HepG2 (cell line): ENCODE data around the gene STIM2. TPM values are rescaled to one million over a fixed set of nuclear protein-coding genes. Genes with fewer than 3 reads are reported as not detected.

ENCODE experiments used
- CBX5 ChIP-seq: sonication (generic); formaldehyde crosslinking; IDR thresholded peaks from 2 replicates; pipeline ENCODE4 v1.4.0; 2020; ENCODE audit warnings: missing genetic modification reagents, borderline replicate concordance
- CC2D1A ChIP-seq: sonication (generic); formaldehyde crosslinking; IDR thresholded peaks from 2 replicates; pipeline ENCODE4 v1.8.1; 2023; ENCODE audit warnings: mild to moderate bottlenecking, missing genetic modification reagents
- TAF1 ChIP-seq: sonication (generic); formaldehyde crosslinking; IDR thresholded peaks from 2 replicates; pipeline ENCODE4 v1.4.0; 2020; ENCODE audit warnings: missing genetic modification reagents
- ZBED4 ChIP-seq: sonication (generic); formaldehyde crosslinking; IDR thresholded peaks from 2 replicates; pipeline ENCODE4 v1.4.0; 2020; ENCODE audit warnings: missing genetic modification reagents, borderline replicate concordance
- ZFP36L1 ChIP-seq: sonication (generic); formaldehyde crosslinking; IDR thresholded peaks from 2 replicates; pipeline ENCODE4 v1.8.0; 2022; ENCODE audit warnings: mild to moderate bottlenecking, missing genetic modification reagents, moderate library complexity
- ZNF33B ChIP-seq: sonication (generic); formaldehyde crosslinking; IDR thresholded peaks from 2 replicates; pipeline ENCODE4 v1.5.1; 2020; ENCODE audit warnings: mild to moderate bottlenecking, missing genetic modification reagents
- ZNF441 ChIP-seq: sonication (generic); formaldehyde crosslinking; IDR thresholded peaks from 2 replicates; pipeline ENCODE4 v1.7.0; 2021; ENCODE audit warnings: missing genetic modification reagents, borderline replicate concordance
- ZNF564 ChIP-seq: sonication (generic); formaldehyde crosslinking; IDR thresholded peaks from 2 replicates; pipeline ENCODE4 v1.8.1; 2023; ENCODE audit warnings: mild to moderate bottlenecking, missing genetic modification reagents
- ZNF570 ChIP-seq: sonication (generic); formaldehyde crosslinking; IDR thresholded peaks from 2 replicates; pipeline ENCODE4 v1.4.0; 2020; ENCODE audit warnings: mild to moderate bottlenecking, missing genetic modification reagents, borderline replicate concordance
- polyA plus RNA-seq, 8 experiments: library from polyadenylated mRNA; depleted of rRNA in 3 of 8; stranded (reverse) in 7 of 8; unstranded in 1 of 8; fragments of >200 nt; fragmentation: Illumina TruSeq in 4 of 8; extraction: Trizol in 4 of 8; gene quantifications; 2 replicates each; pipeline versions ENCODE4 v1.2.1 to v1.2.3, GENCODE V29; 2011 to 2016; ENCODE audit warnings: low read depth in 4 of 8, missing spikeins in 1 of 8, mixed read lengths in 1 of 8; ENCODE audit not compliant: insufficient read depth in 1 of 8
- total RNA-seq, 5 experiments: library from RNA; depleted of rRNA; stranded (reverse); fragments of >200 nt; fragmentation: Illumina TruSeq; extraction: Trizol; gene quantifications; 2 replicates each; pipeline ENCODE4 v1.2.3, GENCODE V29; 2016; ENCODE audit warnings: low read depth in 1 of 5
- TF ChIP-seq, protein P1 (sequence below): sonication (generic); formaldehyde crosslinking; IDR thresholded peaks from 2 replicates; pipeline ENCODE4 v1.8.1; 2022; ENCODE audit warnings: mild to moderate bottlenecking, missing genetic modification reagents
- TF ChIP-seq, protein P2 (sequence below): sonication (generic); formaldehyde crosslinking; IDR thresholded peaks from 2 replicates; pipeline ENCODE4 v1.5.0; 2020; ENCODE audit warnings: missing genetic modification reagents
- TF ChIP-seq, protein P3 (sequence below): IDR thresholded peaks from 2 replicates; pipeline ENCODE4 v1.4.0; 2020; ENCODE audit warnings: mild to moderate bottlenecking, missing genetic modification reagents
- TF ChIP-seq, protein P4 (sequence below): sonication (generic); formaldehyde crosslinking; IDR thresholded peaks from 2 replicates; pipeline ENCODE4 v1.5.0; 2020; ENCODE audit warnings: mild to moderate bottlenecking, missing genetic modification reagents, borderline replicate concordance

STIM2 gene
- total and polyA plus RNA-seq, 2 of the 13 experiments (the other 11 are each of a cell fraction or from before 2014, with no cell fraction given) = 19.3 to 19.4 TPM

GRCh38 chr4:26860157-26860921 is at the start of gene STIM2 (continued):
- TF ChIP-seq, protein P1, sequence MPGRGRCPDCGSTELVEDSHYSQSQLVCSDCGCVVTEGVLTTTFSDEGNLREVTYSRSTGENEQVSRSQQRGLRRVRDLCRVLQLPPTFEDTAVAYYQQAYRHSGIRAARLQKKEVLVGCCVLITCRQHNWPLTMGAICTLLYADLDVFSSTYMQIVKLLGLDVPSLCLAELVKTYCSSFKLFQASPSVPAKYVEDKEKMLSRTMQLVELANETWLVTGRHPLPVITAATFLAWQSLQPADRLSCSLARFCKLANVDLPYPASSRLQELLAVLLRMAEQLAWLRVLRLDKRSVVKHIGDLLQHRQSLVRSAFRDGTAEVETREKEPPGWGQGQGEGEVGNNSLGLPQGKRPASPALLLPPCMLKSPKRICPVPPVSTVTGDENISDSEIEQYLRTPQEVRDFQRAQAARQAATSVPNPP (CRISPR knock-in tag) = no peak; the same call in 1 of the 2 replicates
- TF ChIP-seq CBX5 = no peak; the same call in 1 of the 2 replicates
- TF ChIP-seq ZFP36L1 (CRISPR knock-in tag) = peak; percentile 70; the same call in 1 of the 2 replicates
- TF ChIP-seq ZNF570 = no peak
- peak; percentile 70 for TF ChIP-seq TAF1 (CRISPR knock-in tag)
- no peak for TF ChIP-seq ZBED4 (CRISPR knock-in tag)
- TF ChIP-seq ZNF564 (CRISPR knock-in tag) = no peak
- TF ChIP-seq, protein P2, sequence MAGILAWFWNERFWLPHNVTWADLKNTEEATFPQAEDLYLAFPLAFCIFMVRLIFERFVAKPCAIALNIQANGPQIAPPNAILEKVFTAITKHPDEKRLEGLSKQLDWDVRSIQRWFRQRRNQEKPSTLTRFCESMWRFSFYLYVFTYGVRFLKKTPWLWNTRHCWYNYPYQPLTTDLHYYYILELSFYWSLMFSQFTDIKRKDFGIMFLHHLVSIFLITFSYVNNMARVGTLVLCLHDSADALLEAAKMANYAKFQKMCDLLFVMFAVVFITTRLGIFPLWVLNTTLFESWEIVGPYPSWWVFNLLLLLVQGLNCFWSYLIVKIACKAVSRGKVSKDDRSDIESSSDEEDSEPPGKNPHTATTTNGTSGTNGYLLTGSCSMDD (CRISPR knock-in tag) = no peak
- TF ChIP-seq, protein P3, sequence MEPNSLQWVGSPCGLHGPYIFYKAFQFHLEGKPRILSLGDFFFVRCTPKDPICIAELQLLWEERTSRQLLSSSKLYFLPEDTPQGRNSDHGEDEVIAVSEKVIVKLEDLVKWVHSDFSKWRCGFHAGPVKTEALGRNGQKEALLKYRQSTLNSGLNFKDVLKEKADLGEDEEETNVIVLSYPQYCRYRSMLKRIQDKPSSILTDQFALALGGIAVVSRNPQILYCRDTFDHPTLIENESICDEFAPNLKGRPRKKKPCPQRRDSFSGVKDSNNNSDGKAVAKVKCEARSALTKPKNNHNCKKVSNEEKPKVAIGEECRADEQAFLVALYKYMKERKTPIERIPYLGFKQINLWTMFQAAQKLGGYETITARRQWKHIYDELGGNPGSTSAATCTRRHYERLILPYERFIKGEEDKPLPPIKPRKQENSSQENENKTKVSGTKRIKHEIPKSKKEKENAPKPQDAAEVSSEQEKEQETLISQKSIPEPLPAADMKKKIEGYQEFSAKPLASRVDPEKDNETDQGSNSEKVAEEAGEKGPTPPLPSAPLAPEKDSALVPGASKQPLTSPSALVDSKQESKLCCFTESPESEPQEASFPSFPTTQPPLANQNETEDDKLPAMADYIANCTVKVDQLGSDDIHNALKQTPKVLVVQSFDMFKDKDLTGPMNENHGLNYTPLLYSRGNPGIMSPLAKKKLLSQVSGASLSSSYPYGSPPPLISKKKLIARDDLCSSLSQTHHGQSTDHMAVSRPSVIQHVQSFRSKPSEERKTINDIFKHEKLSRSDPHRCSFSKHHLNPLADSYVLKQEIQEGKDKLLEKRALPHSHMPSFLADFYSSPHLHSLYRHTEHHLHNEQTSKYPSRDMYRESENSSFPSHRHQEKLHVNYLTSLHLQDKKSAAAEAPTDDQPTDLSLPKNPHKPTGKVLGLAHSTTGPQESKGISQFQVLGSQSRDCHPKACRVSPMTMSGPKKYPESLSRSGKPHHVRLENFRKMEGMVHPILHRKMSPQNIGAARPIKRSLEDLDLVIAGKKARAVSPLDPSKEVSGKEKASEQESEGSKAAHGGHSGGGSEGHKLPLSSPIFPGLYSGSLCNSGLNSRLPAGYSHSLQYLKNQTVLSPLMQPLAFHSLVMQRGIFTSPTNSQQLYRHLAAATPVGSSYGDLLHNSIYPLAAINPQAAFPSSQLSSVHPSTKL = no peak; the same call in 1 of the 2 replicates
- TF ChIP-seq, protein P4, sequence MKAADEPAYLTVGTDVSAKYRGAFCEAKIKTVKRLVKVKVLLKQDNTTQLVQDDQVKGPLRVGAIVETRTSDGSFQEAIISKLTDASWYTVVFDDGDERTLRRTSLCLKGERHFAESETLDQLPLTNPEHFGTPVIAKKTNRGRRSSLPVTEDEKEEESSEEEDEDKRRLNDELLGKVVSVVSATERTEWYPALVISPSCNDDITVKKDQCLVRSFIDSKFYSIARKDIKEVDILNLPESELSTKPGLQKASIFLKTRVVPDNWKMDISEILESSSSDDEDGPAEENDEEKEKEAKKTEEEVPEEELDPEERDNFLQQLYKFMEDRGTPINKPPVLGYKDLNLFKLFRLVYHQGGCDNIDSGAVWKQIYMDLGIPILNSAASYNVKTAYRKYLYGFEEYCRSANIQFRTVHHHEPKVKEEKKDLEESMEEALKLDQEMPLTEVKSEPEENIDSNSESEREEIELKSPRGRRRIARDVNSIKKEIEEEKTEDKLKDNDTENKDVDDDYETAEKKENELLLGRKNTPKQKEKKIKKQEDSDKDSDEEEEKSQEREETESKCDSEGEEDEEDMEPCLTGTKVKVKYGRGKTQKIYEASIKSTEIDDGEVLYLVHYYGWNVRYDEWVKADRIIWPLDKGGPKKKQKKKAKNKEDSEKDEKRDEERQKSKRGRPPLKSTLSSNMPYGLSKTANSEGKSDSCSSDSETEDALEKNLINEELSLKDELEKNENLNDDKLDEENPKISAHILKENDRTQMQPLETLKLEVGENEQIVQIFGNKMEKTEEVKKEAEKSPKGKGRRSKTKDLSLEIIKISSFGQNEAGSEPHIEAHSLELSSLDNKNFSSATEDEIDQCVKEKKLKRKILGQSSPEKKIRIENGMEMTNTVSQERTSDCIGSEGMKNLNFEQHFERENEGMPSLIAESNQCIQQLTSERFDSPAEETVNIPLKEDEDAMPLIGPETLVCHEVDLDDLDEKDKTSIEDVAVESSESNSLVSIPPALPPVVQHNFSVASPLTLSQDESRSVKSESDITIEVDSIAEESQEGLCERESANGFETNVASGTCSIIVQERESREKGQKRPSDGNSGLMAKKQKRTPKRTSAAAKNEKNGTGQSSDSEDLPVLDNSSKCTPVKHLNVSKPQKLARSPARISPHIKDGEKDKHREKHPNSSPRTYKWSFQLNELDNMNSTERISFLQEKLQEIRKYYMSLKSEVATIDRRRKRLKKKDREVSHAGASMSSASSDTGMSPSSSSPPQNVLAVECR (CRISPR knock-in tag) = peak; percentile 59; the same call in 1 of the 2 replicates
- no peak for TF ChIP-seq CC2D1A (CRISPR knock-in tag)
- TF ChIP-seq ZNF441 (CRISPR knock-in tag) = peak; percentile 24; the same call in 1 of the 2 replicates
- 0 out of 2 replicates have a peak, but pooled peaks have one; percentile 41 for TF ChIP-seq ZNF33B (CRISPR knock-in tag)
